ENCODE results near the gene SMURF2.

- no peak for TF ChIP-seq SUZ12 (IDR thresholded peaks at IDR 0.05)
- TF ChIP-seq ZNF384 (IDR thresholded peaks at IDR 0.05), result no peak
- no peak for TF ChIP-seq PKNOX1 (IDR thresholded peaks at IDR 0.05)
- no peak for TF ChIP-seq HDGF (IDR thresholded peaks at IDR 0.05; ENCODE audit: borderline replicate concordance)
- TF ChIP-seq ELF4 (IDR thresholded peaks at IDR 0.05), result no peak
- TF ChIP-seq BHLHE40 (IDR thresholded peaks at IDR 0.05; ENCODE audit: borderline replicate concordance), result no peak
- TF ChIP-seq SP1 (IDR thresholded peaks at IDR 0.05), result no peak
- TF ChIP-seq ARNT (IDR thresholded peaks at IDR 0.05), result no peak
- TF ChIP-seq NFRKB (IDR thresholded peaks at IDR 0.05), result no peak
Observed at GRCh38 chr17:64591944-64592343, 70.2 kb downstream of the SMURF2 start.
